IPS-NIHi11 (cell line): ENCODE measurements around the gene SLC22A31.

Experiments used
- DNase-seq: peaks from one replicate; pipeline ENCODE4 v3.0.0; 2012; ENCODE audit warnings: mixed read lengths, low spot score

The SLC22A31 gene

GRCh38 chr16:89149386-89149785, 51.0 kb downstream of the SLC22A31 start:
- DNase-seq, result no peak

GRCh38 chr16:89147085-89147817, 53.1 kb downstream of the SLC22A31 start:
- DNase-seq, result no peak

GRCh38 chr16:89146211-89147005, 53.9 kb downstream of the SLC22A31 start:
- no peak for DNase-seq
